Lower leg skin (tissue), 3 donors: ENCODE results near the gene FAM118B.

Experiments
- POLR2A ChIP-seq, 2 donors: fragments of 450-650 bp; IDR thresholded peaks; one replicate each; pipeline ENCODE4 v1.6.1; 2016 to 2017; ENCODE audit warnings: antibody characterized with exemption in 2 of 2, mild to moderate bottlenecking in 1 of 2, moderate library complexity in 1 of 2
- TF ChIP-seq, protein P1 (sequence below), 3 donors: fragments of 450-650 bp; IDR thresholded peaks; one replicate each; pipeline ENCODE4 v1.5.1; 2016; ENCODE audit warnings: antibody characterized with exemption in 3 of 3, mild to moderate bottlenecking in 3 of 3, moderate library complexity in 2 of 3

DNA sequence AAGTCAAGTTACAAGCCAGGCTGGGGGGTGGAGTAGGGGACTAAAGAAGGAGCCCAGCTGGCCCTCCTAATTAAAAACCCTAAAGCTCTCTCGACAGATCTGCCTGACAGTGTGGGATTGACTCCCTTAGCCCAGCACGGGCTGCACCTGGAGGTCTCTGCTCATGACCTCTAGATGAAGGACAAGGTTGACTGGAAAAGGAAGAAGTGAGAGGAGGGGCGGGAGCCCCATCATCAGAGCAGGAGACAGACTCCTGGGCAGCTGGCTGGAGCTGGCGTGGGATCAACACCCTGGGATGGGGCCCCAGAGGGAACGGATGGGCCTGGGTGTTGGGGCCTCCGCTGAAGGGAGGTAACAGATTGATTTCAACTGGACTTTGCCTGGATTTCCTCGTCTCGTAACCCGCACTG is 46.3 kb upstream of the FAM118B start:
- TF ChIP-seq, protein P1, sequence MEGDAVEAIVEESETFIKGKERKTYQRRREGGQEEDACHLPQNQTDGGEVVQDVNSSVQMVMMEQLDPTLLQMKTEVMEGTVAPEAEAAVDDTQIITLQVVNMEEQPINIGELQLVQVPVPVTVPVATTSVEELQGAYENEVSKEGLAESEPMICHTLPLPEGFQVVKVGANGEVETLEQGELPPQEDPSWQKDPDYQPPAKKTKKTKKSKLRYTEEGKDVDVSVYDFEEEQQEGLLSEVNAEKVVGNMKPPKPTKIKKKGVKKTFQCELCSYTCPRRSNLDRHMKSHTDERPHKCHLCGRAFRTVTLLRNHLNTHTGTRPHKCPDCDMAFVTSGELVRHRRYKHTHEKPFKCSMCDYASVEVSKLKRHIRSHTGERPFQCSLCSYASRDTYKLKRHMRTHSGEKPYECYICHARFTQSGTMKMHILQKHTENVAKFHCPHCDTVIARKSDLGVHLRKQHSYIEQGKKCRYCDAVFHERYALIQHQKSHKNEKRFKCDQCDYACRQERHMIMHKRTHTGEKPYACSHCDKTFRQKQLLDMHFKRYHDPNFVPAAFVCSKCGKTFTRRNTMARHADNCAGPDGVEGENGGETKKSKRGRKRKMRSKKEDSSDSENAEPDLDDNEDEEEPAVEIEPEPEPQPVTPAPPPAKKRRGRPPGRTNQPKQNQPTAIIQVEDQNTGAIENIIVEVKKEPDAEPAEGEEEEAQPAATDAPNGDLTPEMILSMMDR (IDR thresholded peaks at IDR 0.05), result no peak
- TF ChIP-seq POLR2A (IDR thresholded peaks at IDR 0.05), result no peak
